Ovary (tissue), 9 donors: Measurements from ENCODE around the gene HAPLN1. TPM values are rescaled to one million over a fixed set of nuclear protein-coding genes. Genes with fewer than 3 reads are reported as not detected.

Experiments used
- DNase-seq, 5 donors: peaks; one replicate each; pipeline ENCODE4 v3.0.0-alpha.2; 2019 to 2020
- H3K27ac ChIP-seq, 2 donors: fragments of 200-600 bp; one replicate each; pipeline versions ENCODE4 v1.5.1 to v1.8.0; 2019 to 2022
- H3K27me3 ChIP-seq: fragments of 200-600 bp; one replicate; pipeline ENCODE4 v1.8.0; 2022
- H3K36me3 ChIP-seq: fragments of 200-600 bp; sonication (generic); one replicate; pipeline ENCODE4 v1.5.1; 2019
- H3K4me1 ChIP-seq: one replicate; pipeline ENCODE4 v1.8.1; 2013; ENCODE audit warnings: mild to moderate bottlenecking, moderate library complexity; ENCODE audit not compliant: insufficient read depth
- H3K4me3 ChIP-seq: fragments of 200-600 bp; sonication (generic); one replicate; pipeline ENCODE4 v1.5.1; 2017
- H3K9me3 ChIP-seq, 2 donors: fragments of 200-600 bp in 1 of 2; sonication (generic) in 1 of 2; one replicate each; pipeline versions ENCODE4 v1.5.1 to v1.8.1; 2013 to 2019; ENCODE audit warnings: mild to moderate bottlenecking in 1 of 2, moderate library complexity in 1 of 2
- EP300 ChIP-seq: sonication (generic); formaldehyde crosslinking; IDR thresholded peaks from one replicate; pipeline ENCODE4 v1.6.1; 2017; ENCODE audit warnings: antibody characterized with exemption
- POLR2A ChIP-seq: fragments of 450-650 bp; IDR thresholded peaks from one replicate; pipeline ENCODE4 v1.6.1; 2017; ENCODE audit warnings: antibody characterized with exemption, mild to moderate bottlenecking, moderate library complexity
- WGBS, 3 donors: extraction: QIAGEN DNeasy Blood & Tissue Kit in 1 of 3; methylation state at CpG; one replicate each; pipeline versions ENCODE4 v1.1.5 to v1.1.7; 2013 to 2017; 5-methylcytosine and 5-hydroxymethylcytosine counted together
- intact Hi-C, 4 donors: fragments of 100-400 bp; cut with DNase I; formaldehyde crosslinking; loops; one replicate each; pipeline versions ENCODE4 v1.11.0 to v1.15.1; 2022 to 2023
- polyA plus RNA-seq, 2 donors: library from polyadenylated mRNA; stranded (reverse); fragments of 200-250 nt in 1 of 2; fragments of 350-450 nt in 1 of 2; fragmentation: Illumina TruSeq in 1 of 2; extraction: RNeasy Lipid Tissue Mini Kit (QIAGEN cat#74804) in 1 of 2; gene quantifications; one replicate each; pipeline ENCODE4 v1.2.3, GENCODE V29; 2013 to 2014
- total RNA-seq, 7 donors: library from RNA; depleted of rRNA in 2 of 7; stranded (reverse); fragments of >200 nt in 2 of 7; fragmentation: NEBNext Ultra II Directional in 3 of 7; extraction: Animal tissue kit (Norgen Biotek cat#: 25700) in 3 of 7; gene quantifications; one replicate each; pipeline versions ENCODE4 v1.1.0 to v1.2.4, GENCODE V29; 2016 to 2023
- TF ChIP-seq, protein P1 (sequence below), 3 donors: fragments of 450-650 bp in 2 of 3; fragments of 200-600 bp in 1 of 3; IDR thresholded peaks; one replicate each; pipeline versions ENCODE4 v1.5.1 to v1.8.0; 2016 to 2022; ENCODE audit warnings: antibody characterized with exemption in 3 of 3, mild to moderate bottlenecking in 1 of 3
- donor health status: DM: no; HTN: no; CAD: no; lungs with moderate emphysema.
- donor health status: DM: no; HTN: no; CAD: no.
- donor health status: Bipolar disorder and iron deficiency.
- donor health status: DM: yes; HTN: yes; CAD: no.
- donor health status: DM: no; HTN: no; CAD: no.
- donor health status: DM: yes; HTN: yes; CAD: no.

HAPLN1 gene
- total and polyA plus RNA-seq, 9 donors: 0.40 to 0.44 TPM; not detected in 7

DNA sequence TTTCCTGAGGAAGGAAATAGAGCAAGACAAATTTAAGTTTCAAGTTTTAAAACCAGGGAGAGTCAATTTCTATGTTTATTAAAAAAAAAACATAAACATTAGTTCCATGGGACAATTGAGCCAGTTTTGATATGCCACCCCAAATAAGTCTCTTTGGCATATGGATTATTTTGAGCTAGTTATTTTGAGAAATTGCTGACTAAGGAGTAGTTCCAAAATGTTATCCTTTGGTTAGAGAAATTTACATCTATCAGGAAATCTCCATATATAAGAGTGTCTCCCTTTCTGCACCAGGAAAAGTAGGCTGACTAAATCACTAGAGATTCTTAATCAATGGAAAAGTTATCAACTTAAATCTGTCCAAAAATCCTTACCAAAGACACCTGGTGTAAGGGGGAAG lies 105.8 kb downstream of the HAPLN1 start:
- TF ChIP-seq, protein P1, sequence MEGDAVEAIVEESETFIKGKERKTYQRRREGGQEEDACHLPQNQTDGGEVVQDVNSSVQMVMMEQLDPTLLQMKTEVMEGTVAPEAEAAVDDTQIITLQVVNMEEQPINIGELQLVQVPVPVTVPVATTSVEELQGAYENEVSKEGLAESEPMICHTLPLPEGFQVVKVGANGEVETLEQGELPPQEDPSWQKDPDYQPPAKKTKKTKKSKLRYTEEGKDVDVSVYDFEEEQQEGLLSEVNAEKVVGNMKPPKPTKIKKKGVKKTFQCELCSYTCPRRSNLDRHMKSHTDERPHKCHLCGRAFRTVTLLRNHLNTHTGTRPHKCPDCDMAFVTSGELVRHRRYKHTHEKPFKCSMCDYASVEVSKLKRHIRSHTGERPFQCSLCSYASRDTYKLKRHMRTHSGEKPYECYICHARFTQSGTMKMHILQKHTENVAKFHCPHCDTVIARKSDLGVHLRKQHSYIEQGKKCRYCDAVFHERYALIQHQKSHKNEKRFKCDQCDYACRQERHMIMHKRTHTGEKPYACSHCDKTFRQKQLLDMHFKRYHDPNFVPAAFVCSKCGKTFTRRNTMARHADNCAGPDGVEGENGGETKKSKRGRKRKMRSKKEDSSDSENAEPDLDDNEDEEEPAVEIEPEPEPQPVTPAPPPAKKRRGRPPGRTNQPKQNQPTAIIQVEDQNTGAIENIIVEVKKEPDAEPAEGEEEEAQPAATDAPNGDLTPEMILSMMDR (IDR thresholded peaks at IDR 0.05): no peak
- TF ChIP-seq EP300: no peak
- no peak for TF ChIP-seq POLR2A
- Histone ChIP-seq H3K9me3 (no peaks in the 10 kb centered on the region), H3K4me3 (no peak overlapping the region), H3K36me3 (no peaks in the 10 kb centered on the region), H3K4me1 (no peaks in the 10 kb centered on the region), H3K27me3 (no peaks in the 10 kb centered on the region), H3K27ac (no peak overlapping the region)
- no peak for DNase-seq
- intact Hi-C loops: no loop called here

DNA sequence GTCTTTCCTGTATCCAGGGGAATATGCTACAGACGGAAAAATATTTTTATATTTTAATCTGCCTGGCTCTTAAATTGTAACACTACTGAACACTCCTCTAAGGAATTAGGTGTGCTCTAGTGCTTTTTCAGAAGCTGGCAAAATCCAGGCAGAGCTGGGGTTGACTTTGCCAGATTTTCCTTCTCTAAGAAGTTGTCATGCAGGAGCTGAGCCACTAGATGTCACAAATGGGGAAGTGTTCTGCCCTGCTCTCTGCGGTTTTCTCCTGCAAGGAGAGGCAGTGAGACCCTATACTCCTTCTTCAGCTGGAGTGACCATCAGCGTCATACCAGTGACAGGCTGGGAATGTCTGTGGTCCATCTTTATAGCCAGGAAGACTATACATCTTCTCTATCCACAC lies 112.5 kb downstream of the HAPLN1 start:
- H3K36me3 ChIP-seq: no peaks in the 10 kb centered on the region
- 9 to 13% (median 11%) methylated on average over 3 of the region's 3 CpGs for WGBS, 3 donors
- peak in 1 of 5 donors; percentile 20 for DNase-seq
- no peak overlapping the region for H3K27ac ChIP-seq
- no peak overlapping the region for H3K4me3 ChIP-seq
- no peaks in the 10 kb centered on the region for H3K27me3 ChIP-seq
- H3K9me3 ChIP-seq: no peaks in the 10 kb centered on the region
- H3K4me1 ChIP-seq: no peaks in the 10 kb centered on the region
- intact Hi-C loops: no loop called here
- TF ChIP-seq POLR2A: no peak
- TF ChIP-seq, protein P1 (IDR thresholded peaks at IDR 0.05): no peak
- TF ChIP-seq EP300: no peak

DNA sequence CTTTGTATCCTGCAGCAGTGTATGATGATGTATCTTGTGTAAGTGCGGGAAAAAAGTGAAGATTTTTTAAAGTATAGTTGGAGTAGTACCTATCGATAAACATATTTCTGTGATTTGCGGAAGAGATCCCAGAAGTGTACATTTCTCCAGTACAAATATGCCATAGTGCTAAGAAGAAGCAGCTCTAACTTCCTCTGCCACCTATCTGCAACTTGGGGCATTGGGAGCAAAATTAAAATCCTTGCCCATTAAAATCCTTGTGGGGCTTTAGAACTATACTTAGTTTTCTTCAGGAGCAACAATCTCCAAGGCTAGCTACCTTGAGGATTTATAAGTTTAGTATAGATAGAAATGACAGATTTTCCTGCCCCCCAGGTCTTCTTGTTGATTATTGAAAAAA lies 125.4 kb downstream of the HAPLN1 start:
- TF ChIP-seq, protein P1 (IDR thresholded peaks at IDR 0.05): no peak
- no peak for TF ChIP-seq POLR2A
- no peak for TF ChIP-seq EP300
- Histone ChIP-seq H3K4me3 (no peak overlapping the region), H3K9me3 (no peaks in the 10 kb centered on the region), H3K27ac (no peak overlapping the region), H3K27me3 (no peaks in the 10 kb centered on the region), H3K36me3 (no peaks in the 10 kb centered on the region), H3K4me1 (no peaks in the 10 kb centered on the region)
- 94 to 96% (median 95%) methylated on average over 3 of the region's 3 CpGs for WGBS, 3 donors
- DNase-seq: no peak
- intact Hi-C loops: no loop called here

GRCh38 chr5:83590966-83591365 lies 129.7 kb downstream of the HAPLN1 start:
- 71 to 76% (median 73%) methylated on average over 4 of the region's 4 CpGs for WGBS, 3 donors
- no peak for DNase-seq
- Histone ChIP-seq H3K9me3 (no peaks in the 10 kb centered on the region), H3K36me3 (no peaks in the 10 kb centered on the region), H3K4me1 (peaks cover 6% of the 10 kb centered on the region), H3K27ac (no peak overlapping the region), H3K4me3 (no peak overlapping the region), H3K27me3 (no peaks in the 10 kb centered on the region)
- TF ChIP-seq, protein P1 (IDR thresholded peaks at IDR 0.05): no peak
- no peak for TF ChIP-seq POLR2A
- no peak for TF ChIP-seq EP300
- intact Hi-C loops: no loop called here

- Histone ChIP-seq H3K36me3 (no peaks in the 10 kb centered on the region), H3K27me3 (no peaks in the 10 kb centered on the region), H3K4me1 (peaks cover 6% of the 10 kb centered on the region), H3K4me3 (no peak overlapping the region), H3K9me3 (no peaks in the 10 kb centered on the region), H3K27ac (no peak overlapping the region)
- WGBS, 3 donors: 74 to 89% (median 89%) methylated on average over 1 of the region's 1 CpG
- TF ChIP-seq POLR2A (no peak), EP300 (no peak)
- TF ChIP-seq, protein P1 (IDR thresholded peaks at IDR 0.05): no peak
- DNase-seq: no peak
- intact Hi-C loops: no loop called here
These were observed 130.9 kb downstream of the HAPLN1 start for GRCh38 chr5:83589786-83590185.
